Astrocyte (in vitro differentiated cells and primary cell): ENCODE measurements around the gene C1QTNF1. TPM values are rescaled to one million over a fixed set of nuclear protein-coding genes. Genes with fewer than 3 reads are reported as not detected.
A peak's percentile ranks its signal among the peaks of the same experiment; 100 is the strongest.

Experiments
- DNase-seq: peaks from one replicate; pipeline ENCODE4 v3.0.0-alpha.2; 2010; ENCODE audit warnings: low read depth
- FAIRE-seq: peaks from 2 replicates; lab custom pipeline; 2011; peaks lifted over from hg19 to GRCh38; lab: Jason Lieb, UNC
- H2AFZ ChIP-seq: 2 replicates; pipeline ENCODE4 v1.6.0; 2012; ENCODE audit warnings: low read depth, low read length, inconsistent platforms
- H3K27ac ChIP-seq: 2 replicates; pipeline ENCODE4 v1.5.1; 2011; ENCODE audit warnings: low read depth, low read length, inconsistent platforms
- H3K27me3 ChIP-seq: 2 replicates; pipeline ENCODE4 v1.6.0; 2011; ENCODE audit warnings: low read length, inconsistent platforms; ENCODE audit not compliant: insufficient read depth
- H3K36me3 ChIP-seq: 2 replicates; pipeline ENCODE4 v1.5.1; 2011; ENCODE audit warnings: low read length, inconsistent platforms; ENCODE audit not compliant: insufficient read depth
- H3K4me1 ChIP-seq: 2 replicates; pipeline ENCODE4 v1.5.1; 2011; ENCODE audit warnings: low read length, inconsistent platforms; ENCODE audit not compliant: insufficient read depth
- H3K4me2 ChIP-seq: 2 replicates; pipeline ENCODE4 v1.6.0; 2012; ENCODE audit warnings: low read length, inconsistent platforms
- H3K4me3 ChIP-seq: 2 replicates; pipeline ENCODE4 v1.5.1; 2011; ENCODE audit warnings: low read depth, mild to moderate bottlenecking, low read length, inconsistent platforms; ENCODE audit not compliant: insufficient read depth
- H3K79me2 ChIP-seq: 2 replicates; pipeline ENCODE4 v1.6.0; 2012; ENCODE audit warnings: mild to moderate bottlenecking, low read length, inconsistent platforms; ENCODE audit not compliant: insufficient read depth
- H3K9ac ChIP-seq: 2 replicates; pipeline ENCODE4 v1.6.0; 2012; ENCODE audit warnings: mild to moderate bottlenecking, low read length, inconsistent platforms
- H3K9me3 ChIP-seq: 2 replicates; pipeline ENCODE4 v1.5.1; 2012; ENCODE audit warnings: low read depth, mild to moderate bottlenecking, low read length, inconsistent platforms; ENCODE audit not compliant: insufficient read depth
- H4K20me1 ChIP-seq: 2 replicates; pipeline ENCODE4 v1.6.0; 2012; ENCODE audit warnings: low read length, inconsistent platforms; ENCODE audit not compliant: insufficient read depth
- H3K27ac Mint-ChIP-seq: one replicate; pipeline ENCODE4 v1.8.0; 2021; ENCODE audit warnings: mild to moderate bottlenecking, mixed read lengths; ENCODE audit not compliant: unreplicated experiment
- H3K27me3 Mint-ChIP-seq: one replicate; pipeline ENCODE4 v1.8.0; 2021; ENCODE audit warnings: low read depth, mixed read lengths; ENCODE audit not compliant: unreplicated experiment
- H3K36me3 Mint-ChIP-seq: one replicate; pipeline ENCODE4 v1.8.0; 2021; ENCODE audit warnings: low read depth, mixed read lengths; ENCODE audit not compliant: unreplicated experiment
- H3K4me1 Mint-ChIP-seq: one replicate; pipeline ENCODE4 v1.8.0; 2021; ENCODE audit warnings: low read depth, mixed read lengths; ENCODE audit not compliant: unreplicated experiment
- H3K4me3 Mint-ChIP-seq: one replicate; pipeline ENCODE4 v1.8.0; 2021; ENCODE audit warnings: mild to moderate bottlenecking, moderate library complexity, mixed read lengths; ENCODE audit not compliant: unreplicated experiment
- H3K9me3 Mint-ChIP-seq: one replicate; pipeline ENCODE4 v1.8.0; 2021; ENCODE audit warnings: mild to moderate bottlenecking, mixed read lengths; ENCODE audit not compliant: unreplicated experiment
- EZH2 ChIP-seq: IDR thresholded peaks from 2 replicates; pipeline ENCODE4 v1.6.1; 2012; ENCODE audit warnings: mild to moderate bottlenecking, low read length, inconsistent platforms; ENCODE audit not compliant: insufficient read depth
- total RNA-seq: library from RNA; stranded (reverse); gene quantifications from 2 replicates; pipeline ENCODE4 v1.2.1, GENCODE V29; 2021
- TF ChIP-seq, protein P1 (sequence below): IDR thresholded peaks from 2 replicates; pipeline ENCODE4 v1.5.1; 2011; ENCODE audit warnings: low read depth, mild to moderate bottlenecking, inconsistent platforms, low read length, moderate library complexity; ENCODE audit not compliant: insufficient read depth

Gene C1QTNF1
- total RNA-seq, 1 donor from 2014 or later = 2.2 TPM

GRCh38 chr17:79014158-79014758 is 9.7 kb upstream of the C1QTNF1 start:
- Histone ChIP-seq H3K4me1 (peaks cover 12% of the 10 kb centered on the region), H2AFZ (no peak overlapping the region), H3K9me3 (no peaks in the 10 kb centered on the region), H3K4me2 (no peak overlapping the region), H3K36me3 (no peaks in the 10 kb centered on the region), H3K9ac (no peak overlapping the region), H4K20me1 (peaks cover under 1% of the 10 kb centered on the region), H3K27me3 (no peaks in the 10 kb centered on the region), H3K79me2 (peaks cover 4% of the 10 kb centered on the region), H3K27ac (no peak overlapping the region), H3K4me3 (no peak overlapping the region)
- TF ChIP-seq, protein P1, sequence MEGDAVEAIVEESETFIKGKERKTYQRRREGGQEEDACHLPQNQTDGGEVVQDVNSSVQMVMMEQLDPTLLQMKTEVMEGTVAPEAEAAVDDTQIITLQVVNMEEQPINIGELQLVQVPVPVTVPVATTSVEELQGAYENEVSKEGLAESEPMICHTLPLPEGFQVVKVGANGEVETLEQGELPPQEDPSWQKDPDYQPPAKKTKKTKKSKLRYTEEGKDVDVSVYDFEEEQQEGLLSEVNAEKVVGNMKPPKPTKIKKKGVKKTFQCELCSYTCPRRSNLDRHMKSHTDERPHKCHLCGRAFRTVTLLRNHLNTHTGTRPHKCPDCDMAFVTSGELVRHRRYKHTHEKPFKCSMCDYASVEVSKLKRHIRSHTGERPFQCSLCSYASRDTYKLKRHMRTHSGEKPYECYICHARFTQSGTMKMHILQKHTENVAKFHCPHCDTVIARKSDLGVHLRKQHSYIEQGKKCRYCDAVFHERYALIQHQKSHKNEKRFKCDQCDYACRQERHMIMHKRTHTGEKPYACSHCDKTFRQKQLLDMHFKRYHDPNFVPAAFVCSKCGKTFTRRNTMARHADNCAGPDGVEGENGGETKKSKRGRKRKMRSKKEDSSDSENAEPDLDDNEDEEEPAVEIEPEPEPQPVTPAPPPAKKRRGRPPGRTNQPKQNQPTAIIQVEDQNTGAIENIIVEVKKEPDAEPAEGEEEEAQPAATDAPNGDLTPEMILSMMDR = no peak
- TF ChIP-seq EZH2 = no peak
- Mint-ChIP-seq H3K4me3 (no peak overlapping the region), H3K9me3 (peaks cover 11% of the 10 kb centered on the region), H3K27ac (no peak overlapping the region), H3K4me1 (peaks cover 3% of the 10 kb centered on the region), H3K36me3 (no peaks in the 10 kb centered on the region), H3K27me3 (peaks cover 6% of the 10 kb centered on the region)
- no peak for FAIRE-seq
- no peak for DNase-seq

DNA sequence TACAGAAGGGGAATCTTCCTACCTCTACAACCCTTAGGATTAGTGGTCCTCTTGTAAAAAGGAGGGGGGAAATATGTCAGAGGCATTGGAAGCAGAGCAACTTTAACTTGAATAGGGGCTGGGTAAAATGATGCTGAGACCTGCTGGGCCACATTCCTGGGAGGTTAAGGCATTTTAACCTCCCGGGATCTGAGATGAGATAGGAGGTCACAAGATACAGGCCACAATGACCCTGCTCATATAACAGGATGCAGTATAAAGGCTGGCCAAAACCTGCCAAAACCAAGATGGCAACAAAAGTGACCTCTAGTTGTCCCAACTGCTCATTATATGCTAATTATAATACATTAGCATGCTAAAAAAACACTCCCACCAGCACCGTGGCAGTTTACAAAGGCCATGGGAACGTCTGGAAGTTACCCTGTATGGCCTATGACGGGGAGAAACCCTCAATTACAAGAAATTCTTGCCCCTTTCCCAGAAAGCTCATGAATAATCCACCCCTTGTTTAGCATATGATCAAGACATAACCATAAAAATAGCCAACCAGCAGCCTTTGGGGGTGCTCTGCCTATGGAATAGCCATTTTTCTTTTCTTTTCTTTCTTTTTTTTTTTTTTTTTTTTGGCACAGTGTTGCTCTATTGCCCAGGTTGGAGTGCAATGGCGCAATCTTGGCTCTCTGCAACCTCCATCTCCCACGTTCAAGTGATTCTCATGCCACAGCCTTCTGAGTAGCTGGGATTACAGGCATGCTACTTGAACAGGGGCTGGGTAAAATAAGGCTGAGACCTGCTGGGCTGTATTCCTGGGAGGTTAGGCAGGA is 6.2 kb upstream of the C1QTNF1 start:
- peak overlapping the region; percentile 23 for H3K27ac Mint-ChIP-seq
- no peaks in the 10 kb centered on the region for H3K36me3 Mint-ChIP-seq
- Histone ChIP-seq H3K9me3 (no peaks in the 10 kb centered on the region), H3K27me3 (peaks cover 13% of the 10 kb centered on the region), H4K20me1 (no peaks in the 10 kb centered on the region), H3K79me2 (no peaks in the 10 kb centered on the region), H3K4me2 (no peak overlapping the region), H3K36me3 (no peaks in the 10 kb centered on the region), H3K4me1 (no peaks in the 10 kb centered on the region), H3K27ac (no peak overlapping the region), H2AFZ (no peak overlapping the region), H3K4me3 (no peak overlapping the region), H3K9ac (no peak overlapping the region)
- H3K4me1 Mint-ChIP-seq = no peaks in the 10 kb centered on the region
- FAIRE-seq (no peak), DNase-seq (no peak)
- H3K27me3 Mint-ChIP-seq = peaks cover 35% of the 10 kb centered on the region
- H3K4me3 Mint-ChIP-seq = no peak overlapping the region
- no peak for TF ChIP-seq EZH2
- TF ChIP-seq, protein P1 = no peak
- peaks cover 12% of the 10 kb centered on the region for H3K9me3 Mint-ChIP-seq

DNA sequence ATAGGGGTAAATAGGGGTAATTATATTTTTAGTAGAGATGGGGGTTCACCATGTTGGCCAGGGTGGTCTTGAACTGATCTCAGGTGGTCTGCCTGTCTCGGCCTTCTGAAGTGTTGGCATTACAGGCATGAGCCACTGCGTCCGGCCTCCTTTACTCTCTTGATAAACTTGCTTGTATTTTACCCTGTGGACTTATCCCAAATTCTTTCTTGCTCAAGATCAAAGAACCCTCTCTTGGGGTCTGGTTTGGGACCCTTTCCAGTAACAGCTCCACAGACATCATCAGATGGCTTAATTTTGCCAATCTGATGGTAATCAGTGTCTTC is 5.6 kb upstream of the C1QTNF1 start:
- Histone ChIP-seq H3K4me3 (no peak overlapping the region), H3K27me3 (peaks cover 18% of the 10 kb centered on the region), H4K20me1 (no peaks in the 10 kb centered on the region), H3K27ac (no peak overlapping the region), H3K36me3 (no peaks in the 10 kb centered on the region), H3K4me2 (no peak overlapping the region), H3K9ac (no peak overlapping the region), H3K79me2 (no peaks in the 10 kb centered on the region), H3K9me3 (no peaks in the 10 kb centered on the region), H2AFZ (no peak overlapping the region), H3K4me1 (no peaks in the 10 kb centered on the region)
- Mint-ChIP-seq H3K36me3 (no peaks in the 10 kb centered on the region), H3K27me3 (peaks cover 35% of the 10 kb centered on the region), H3K4me1 (no peaks in the 10 kb centered on the region), H3K27ac (no peak overlapping the region), H3K4me3 (no peak overlapping the region), H3K9me3 (peaks cover 9% of the 10 kb centered on the region)
- no peak for FAIRE-seq
- TF ChIP-seq, protein P1 = no peak
- TF ChIP-seq EZH2 = no peak
- DNase-seq = no peak
